ENCODE measurements around the gene LIPC.

Gene LIPC

DNA sequence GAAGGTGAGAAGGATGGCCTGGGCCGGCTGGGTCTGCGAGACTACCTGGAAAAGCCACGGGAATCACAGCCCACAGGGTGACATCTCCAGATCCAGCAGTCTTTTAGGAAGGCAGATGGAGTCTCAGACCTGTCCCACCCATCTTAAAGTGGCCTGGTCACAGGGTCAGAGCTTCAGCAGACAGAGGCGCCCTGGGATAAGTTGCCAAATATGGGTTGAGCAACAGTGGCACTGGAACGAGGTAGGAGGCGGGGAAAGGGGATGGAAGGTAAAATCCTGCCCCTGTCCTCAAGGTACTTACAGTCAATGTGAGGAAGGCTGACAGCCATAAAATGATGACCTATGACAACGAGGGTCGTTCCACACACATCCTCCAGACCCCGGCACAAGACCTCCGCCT is 80.7 kb downstream of the LIPC start:
- no peak for DNase-seq (ENCODE audit: low read depth in 1 of 2, low spot score in 1 of 2)

DNA sequence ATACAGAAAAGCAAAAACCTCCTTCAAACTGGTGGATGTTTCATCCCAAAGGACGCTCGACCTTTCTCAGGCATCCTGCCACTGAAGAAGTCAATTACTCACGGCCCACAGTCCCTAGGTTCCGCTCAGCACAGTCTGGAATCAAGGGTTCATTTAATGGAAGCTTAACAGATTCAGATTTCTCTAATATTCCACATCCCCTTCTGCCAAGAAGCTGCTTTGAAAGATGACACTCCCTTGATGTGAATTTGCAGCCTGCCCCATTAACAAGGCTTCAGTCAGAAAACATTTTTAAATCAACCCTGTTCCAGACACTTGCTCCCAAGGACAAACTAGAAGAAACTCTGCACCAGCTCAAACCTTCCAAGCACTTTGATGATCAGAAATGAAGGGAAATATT is 81.2 kb downstream of the LIPC start:
- no peak for DNase-seq (ENCODE audit: low read depth in 1 of 2, low spot score in 1 of 2)

DNA sequence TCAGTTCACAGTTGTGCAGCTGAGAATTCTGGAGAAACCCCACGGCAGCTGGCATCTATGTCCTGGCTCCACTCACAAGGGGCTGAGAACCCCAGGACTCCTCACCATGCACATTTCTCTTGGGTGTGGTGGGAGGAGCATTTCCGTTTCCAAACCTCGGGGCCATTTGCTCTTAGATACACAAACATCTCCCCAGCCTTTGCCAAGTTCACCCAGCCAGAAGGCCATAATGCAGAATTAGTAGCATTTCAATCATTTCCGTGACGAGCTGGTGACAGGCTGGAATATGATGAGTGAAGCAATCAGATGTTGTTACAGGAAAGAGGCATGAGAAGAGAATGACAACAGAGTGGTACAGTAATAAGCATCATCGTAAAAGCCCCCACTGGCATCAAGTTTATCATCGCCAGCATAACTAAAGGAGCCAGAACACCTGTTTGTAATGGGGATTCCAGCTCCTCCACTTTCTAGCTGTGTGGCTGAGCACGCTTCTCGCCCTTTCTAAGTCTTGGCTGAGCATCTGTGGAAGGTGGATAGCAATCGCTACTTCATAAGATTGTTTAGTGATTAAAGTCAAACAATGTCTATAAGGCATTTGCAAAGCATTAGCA is 82.0 kb downstream of the LIPC start:
- no peak for DNase-seq (ENCODE audit: low read depth in 1 of 2, low spot score in 1 of 2)

DNA sequence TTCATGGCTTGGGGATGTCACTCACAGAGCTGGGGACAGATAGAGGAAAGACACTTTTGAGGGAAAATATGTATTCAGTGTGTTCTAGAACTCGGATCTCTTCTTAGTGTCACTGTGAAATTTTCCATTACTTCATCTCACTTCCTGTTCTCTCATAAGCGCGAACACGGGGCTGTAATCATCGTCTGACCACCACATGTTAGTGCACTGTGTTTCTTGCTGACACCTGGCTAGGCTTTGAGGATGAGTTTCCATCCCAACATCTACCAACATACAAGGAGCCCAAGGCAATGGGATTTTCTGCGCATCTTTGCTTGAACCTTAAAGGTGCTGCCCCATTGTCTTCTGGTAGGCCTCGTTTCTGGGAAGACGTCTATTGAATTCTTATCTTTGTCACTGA is 84.0 kb downstream of the LIPC start:
- peak in 1 of 2 donors; percentile 10 for DNase-seq (ENCODE audit: low read depth in 1 of 2, low spot score in 1 of 2)

DNA sequence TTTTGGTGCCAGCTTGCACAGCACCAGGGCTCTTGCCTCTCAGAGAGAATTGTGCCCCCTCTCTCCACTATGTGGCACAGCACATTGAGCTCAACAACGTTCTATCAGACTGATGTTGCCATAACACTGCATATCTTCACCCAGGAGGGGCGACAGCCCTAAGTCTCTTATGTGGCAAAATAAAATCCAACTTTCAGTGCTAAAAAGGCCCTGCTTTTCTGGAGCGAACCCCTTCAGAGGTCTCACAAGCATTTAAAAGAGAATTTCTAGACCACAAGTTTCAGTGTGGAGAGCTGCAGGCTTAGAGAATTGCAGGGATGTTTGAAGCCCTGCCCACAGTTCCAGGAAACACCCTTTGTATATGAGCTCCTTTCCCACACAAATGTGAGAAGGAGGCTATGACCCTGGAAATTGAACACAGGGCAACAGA is 85.5 kb downstream of the LIPC start:
- no peak for DNase-seq (ENCODE audit: low read depth in 1 of 2, low spot score in 1 of 2)

DNA sequence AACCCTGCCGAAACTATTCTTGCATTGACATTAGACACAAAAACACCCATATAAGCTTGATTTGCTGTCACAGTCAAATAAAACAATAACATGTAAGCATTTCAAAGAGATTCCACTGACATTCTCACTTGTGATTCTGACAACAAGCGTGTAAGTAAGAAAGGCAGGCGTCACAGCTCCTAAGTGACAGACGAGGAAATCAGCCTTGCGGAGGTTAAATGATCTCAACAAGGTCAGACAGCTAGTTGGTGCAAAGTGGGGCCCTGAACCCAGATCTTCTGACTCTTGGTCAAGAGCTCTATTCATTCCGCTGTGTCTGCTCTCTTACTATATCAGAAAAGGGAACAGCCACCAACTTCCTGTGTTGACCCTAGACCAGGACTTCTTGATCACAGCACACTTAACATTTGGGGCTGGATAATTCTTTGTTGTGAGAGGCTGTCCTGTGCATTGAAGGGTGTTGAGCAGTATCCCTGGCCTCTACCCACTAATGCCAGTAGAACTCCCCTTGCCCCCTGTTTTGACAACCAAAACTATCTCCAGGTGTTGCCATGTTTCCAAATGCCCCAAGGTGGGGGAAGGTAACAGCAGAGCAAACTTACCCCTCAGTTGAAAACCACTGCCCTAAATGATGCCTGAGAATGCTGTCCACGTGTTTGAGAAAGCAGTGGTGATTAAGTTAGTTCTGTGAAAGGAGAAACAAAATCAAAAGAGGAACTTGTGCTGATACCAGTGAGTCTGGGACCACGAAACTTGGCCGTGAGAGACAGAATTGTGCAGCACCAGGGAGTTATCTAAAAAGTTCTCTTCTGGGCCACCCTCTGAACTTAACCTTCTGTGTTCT is 86.1 kb downstream of the LIPC start:
- no peak for DNase-seq (ENCODE audit: low read depth in 1 of 2, low spot score in 1 of 2)

DNA sequence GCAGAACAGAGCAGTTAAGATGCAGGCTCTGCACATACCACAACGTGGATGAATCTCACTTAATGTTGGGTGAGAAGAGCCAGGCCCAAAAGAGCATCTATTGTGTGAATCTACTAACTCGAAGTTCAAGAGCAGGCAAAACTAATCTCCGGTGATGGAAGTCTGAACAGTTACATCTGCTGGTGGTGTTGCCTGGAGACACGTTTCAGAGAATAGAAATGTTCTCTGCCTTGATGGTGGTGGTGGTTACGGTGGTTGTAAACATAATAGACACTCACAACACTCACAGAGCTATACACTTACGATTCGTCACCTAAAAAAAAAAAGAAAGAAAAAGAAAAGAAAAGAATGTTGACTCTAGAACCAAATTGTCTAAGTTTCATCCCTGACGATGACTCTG is 86.8 kb downstream of the LIPC start:
- no peak for DNase-seq (ENCODE audit: low read depth in 1 of 2, low spot score in 1 of 2)

DNA sequence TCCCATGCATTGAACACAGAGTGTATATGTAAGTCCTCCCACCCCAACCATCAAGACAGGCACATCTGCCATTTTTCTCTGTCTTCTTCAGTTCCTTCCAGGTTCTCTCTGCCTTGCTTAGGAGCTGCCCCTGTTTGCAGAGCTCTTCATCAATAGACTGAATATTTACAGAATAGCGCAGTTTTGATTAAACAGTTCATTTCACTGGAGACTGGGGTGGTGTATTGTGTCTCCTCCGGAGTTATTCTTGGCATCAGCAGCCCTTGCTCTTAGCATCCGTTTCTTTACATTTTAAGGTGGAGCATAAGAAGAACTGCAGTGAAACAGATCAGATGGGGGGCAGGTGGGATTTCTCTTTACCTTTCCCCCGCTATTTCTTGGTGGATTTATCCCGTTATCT is 87.7 kb downstream of the LIPC start:
- no peak for DNase-seq (ENCODE audit: low read depth in 1 of 2, low spot score in 1 of 2)

DNA sequence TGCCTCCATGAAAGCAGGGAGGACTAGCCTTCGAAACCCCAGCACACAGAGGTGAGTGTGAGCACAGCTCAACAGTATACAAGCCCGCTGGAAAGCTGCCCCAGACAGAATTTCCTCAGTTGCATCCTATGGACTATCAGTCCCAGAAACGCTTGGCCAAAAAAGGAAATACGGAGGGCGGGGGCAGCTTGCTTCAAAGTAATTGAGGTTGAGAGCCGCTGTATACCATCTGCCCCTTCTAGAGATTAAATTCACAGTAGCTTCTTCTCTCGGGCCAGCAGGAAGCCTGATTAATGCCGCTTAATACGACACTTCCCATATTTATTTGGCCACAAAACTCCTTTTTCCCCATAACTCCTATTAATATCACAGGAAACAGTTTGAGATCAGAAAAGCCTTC is 88.7 kb downstream of the LIPC start:
- DNase-seq (ENCODE audit: low read depth in 1 of 2, low spot score in 1 of 2): no peak

DNA sequence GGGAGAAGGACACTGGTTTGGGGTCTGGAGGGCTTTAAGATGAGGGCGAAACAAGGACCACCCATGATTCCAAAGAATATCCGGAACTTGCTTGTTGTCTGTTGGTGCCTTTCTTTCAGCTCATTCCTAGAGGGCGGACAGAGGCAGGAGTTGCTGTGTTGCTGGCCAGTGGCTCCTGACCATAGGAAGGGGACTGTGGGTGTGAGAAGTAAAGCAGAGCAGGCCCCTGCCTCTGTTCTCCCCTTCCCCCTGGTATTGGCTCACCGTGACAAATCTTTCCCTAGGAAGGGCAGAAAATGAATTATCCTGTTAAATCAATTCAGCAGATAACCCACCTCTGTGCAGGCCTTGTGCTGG is 89.1 kb downstream of the LIPC start:
- DNase-seq (ENCODE audit: low read depth in 1 of 2, low spot score in 1 of 2): no peak

DNA sequence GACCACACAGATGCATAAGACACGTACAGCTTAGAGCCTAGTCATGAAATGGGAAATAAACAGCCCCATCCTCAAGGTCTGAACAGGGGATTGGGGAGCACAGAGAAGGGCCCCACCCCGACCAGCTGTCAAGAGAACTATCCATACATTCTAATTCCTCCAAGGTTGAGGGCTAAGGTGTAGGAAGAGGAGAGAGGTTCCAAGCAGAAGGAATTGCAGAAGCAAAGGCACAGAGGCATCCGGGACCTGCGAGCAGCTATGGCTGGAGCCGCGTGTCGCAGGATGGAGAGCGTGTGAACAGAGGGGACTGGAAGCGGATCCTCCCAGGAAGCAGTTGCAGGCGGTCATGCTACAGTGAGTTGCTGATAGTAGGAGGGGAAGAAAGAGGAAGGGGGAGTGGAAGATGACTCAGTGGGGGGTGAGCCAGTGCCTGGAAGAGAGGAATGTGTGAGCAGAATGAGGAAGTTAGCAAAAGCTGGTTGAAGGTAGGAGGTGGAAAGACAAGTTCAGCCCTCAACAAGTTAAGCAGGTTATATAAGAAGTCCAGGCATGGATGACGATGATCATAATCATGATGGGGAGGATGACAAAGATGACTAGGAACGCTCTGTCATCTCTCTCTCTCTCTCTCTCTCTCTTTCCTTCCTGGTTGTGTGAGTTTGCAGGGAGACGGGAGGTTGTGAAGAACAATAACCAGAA is 89.7 kb downstream of the LIPC start:
- DNase-seq (ENCODE audit: low read depth in 1 of 2, low spot score in 1 of 2): no peak

DNA sequence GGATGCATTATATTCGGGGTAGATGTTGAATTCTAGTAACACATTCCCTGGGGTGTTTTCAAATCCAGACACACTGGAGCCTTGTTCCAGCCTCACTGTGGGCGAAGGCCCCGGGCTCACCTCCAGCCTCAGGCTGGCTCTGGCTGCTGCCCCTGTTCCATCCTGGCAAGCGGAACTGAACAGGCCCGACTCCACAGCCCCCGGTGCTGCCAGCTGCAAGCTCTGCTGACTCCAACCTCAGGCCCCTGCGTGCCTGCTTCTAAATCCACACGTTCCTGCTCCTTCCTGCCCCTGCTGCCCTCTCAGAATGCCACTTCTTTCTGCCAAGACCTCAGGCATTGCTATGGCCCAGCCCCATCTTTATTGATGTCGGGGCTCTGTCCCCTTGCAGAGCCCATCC is 90.6 kb downstream of the LIPC start:
- DNase-seq (ENCODE audit: low read depth in 1 of 2, low spot score in 1 of 2): no peak

DNA sequence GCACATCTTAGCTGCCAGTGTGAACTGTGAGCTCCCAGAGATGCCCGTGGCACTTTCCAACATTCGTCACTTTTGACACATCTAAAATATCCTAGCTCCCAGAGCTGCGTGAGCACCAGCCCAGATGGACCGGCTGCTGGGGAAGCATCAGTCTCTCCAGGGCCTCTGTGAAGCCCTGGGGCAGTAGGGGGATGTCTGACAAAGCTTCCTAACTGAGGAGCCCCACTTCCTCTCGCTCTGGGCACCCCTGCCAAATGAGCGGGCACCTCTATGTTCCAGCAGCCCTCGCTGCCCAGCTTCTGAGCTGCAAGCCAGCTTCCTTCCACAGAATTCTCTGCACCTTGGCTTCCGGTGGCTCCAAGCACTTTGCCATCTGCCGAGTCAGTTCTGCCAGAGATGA is 91.1 kb downstream of the LIPC start:
- DNase-seq (ENCODE audit: low read depth in 1 of 2, low spot score in 1 of 2): no peak

DNA sequence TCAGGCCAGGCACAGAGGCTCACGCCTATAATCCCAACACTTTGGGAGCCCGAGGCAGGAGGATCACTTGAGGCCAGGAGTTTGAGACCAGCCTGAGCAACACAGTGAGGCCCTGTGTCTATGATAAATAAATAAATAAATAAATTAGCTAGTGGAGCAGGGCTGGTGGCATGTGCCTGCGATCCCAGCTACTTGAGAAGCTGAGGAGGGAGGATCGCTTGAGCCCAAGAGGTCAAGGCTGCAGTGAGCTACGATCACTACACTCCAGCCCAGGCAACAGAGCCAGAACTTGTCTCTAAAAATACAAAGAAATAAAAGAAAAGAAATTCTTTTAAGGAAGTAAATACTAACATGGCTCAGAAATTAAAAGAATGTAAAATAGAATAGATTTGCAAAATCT is 91.8 kb downstream of the LIPC start:
- DNase-seq (ENCODE audit: low read depth in 1 of 2, low spot score in 1 of 2): no peak

DNA sequence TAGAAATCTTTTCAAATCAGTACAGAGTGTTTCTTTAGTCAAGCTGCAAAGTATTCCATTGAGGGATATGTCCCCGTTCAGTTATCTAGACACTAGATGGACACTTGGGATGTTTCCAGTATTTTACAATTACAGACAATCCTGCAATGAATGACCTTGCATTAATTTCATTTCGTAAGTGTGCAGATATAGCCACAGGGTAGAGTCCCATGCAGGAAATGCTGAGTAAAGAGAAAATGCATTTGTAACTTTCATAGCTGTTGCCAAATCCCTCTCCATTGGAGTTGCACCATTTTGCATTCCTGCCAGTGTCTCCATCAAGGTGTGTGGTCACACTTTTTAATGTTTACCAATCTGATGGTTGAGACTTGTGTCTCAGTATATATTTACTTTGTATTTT is 92.5 kb downstream of the LIPC start:
- DNase-seq (ENCODE audit: low read depth in 1 of 2, low spot score in 1 of 2): no peak

DNA sequence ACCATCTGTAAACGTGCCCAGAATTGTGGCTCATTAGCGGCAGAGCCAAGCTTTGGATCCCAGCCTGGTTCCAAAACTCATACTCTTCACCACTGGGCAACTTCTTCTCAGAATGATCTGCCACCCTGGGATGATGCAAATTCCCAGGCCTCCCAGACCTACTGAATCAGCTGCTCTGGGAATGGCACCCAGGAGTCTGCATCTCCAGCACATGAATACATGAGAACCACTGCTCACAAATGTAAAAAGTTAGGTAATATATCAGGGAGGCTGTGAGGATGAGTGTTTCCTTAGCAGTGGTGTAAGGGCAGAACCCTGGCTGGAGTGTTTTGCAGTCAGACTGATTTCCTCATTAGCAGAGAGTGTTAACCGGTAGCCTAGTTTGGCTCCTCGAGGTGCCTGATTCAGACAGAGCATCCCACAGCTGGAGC is 94.2 kb downstream of the LIPC start:
- DNase-seq (ENCODE audit: low read depth in 1 of 2, low spot score in 1 of 2): no peak

DNA sequence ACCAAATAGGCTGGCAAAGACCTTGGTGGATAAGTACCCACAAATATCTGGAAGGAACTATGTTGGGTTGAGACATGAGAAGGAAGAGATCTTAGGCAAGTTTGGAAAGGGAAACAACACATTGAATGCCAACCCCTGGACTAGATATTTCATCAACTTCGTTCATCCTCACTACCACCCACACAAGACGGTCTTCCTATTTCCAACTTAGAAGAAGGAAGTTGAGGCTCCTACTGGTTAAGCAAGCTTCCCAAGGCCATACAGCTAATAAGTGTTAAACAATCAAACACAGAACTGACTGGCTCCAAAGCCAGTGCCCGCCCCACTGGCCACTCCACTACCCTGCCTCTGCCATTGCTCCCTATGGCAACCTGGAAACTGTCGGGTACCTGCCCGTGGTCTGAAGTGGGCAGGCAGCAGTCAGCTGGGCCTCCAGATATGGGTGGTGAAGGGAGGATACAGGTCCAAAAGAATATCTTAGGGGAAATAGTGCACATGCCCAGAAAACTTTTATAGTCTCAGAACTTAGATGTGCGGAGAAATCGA is 94.9 kb downstream of the LIPC start:
- no peak for DNase-seq (ENCODE audit: low read depth in 1 of 2, low spot score in 1 of 2)

DNA sequence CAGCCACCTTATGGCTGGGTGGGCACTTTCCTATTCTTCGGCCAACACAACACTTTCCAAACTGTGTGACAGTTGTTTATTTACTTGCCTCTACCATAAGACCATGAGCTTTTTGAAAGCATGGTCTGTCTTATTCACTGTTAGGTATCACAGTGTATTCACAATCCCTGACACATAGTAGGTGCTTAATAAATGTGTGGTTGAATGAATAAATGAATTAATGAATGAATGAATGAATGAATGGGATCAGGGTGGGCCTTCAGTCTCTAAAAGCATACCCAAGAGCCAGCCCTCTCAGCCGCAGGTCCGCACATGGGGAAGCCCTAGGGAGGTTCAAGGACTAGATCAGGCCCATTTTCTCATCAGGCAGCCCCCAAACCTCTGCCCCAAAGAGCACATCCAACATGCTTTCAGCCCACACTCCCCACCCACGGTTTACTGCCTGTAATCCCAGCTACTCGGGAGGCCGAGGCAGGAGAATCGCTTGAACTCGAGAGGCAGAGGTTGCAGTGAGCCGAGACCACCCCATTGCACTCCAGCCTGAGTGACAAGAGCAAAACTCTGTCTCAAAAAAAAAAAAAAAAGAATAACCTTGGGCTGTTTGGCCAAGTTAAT is 95.9 kb downstream of the LIPC start:
- no peak for DNase-seq (ENCODE audit: low read depth in 1 of 2, low spot score in 1 of 2)

DNA sequence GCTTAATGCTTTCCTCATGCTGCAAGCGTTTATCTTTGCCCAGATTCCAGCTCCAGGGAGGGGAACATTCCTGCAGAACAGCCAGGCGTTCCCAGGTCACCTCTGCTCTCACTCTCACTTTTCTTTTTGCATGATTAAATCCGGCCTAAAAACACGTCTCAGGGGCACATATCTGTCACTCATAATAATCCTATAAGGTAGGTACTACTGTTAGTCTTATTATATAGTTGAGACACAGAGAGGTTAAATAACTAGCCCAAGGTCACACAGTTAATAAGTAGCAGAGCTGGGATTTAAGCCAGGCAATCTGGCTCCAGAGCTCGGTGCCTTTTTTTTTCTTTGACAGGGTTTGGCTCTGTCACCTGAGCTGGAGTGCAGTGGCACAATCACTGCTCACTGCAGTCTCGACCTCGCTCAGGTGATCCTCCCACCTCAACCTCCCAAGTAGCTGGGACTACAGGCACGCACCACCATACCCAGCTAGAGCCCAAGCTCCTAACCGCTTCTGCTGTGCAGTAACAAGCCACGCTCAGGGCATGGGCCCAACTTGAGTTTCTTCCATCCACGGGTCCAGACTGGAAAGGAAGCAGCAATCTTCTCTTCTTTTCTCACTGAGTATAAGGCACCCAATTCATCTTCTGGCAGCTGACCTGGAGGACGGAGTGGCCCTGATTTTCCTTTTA is 96.5 kb downstream of the LIPC start:
- no peak for DNase-seq (ENCODE audit: low read depth in 1 of 2, low spot score in 1 of 2)

DNA sequence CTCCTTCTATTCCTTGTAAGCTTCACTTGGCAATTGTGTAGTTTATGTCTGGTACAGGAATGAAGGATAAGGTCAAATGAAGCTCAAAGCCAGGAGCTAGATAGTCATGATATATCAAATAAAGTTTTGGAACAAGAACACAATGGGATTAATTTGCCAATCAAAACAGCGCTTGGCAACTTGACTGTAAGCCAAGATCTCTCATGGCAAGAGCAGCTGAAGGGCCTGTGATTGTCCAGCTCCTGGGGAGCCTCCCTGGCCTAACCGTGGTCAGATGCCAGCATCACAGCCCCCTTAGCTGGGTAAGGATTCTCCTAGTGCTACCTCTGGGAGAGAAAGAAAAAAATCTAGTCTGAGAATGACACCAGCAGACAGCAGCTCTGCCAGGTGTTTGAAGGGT is 97.2 kb downstream of the LIPC start:
- DNase-seq (ENCODE audit: low read depth in 1 of 2, low spot score in 1 of 2): no peak

DNA sequence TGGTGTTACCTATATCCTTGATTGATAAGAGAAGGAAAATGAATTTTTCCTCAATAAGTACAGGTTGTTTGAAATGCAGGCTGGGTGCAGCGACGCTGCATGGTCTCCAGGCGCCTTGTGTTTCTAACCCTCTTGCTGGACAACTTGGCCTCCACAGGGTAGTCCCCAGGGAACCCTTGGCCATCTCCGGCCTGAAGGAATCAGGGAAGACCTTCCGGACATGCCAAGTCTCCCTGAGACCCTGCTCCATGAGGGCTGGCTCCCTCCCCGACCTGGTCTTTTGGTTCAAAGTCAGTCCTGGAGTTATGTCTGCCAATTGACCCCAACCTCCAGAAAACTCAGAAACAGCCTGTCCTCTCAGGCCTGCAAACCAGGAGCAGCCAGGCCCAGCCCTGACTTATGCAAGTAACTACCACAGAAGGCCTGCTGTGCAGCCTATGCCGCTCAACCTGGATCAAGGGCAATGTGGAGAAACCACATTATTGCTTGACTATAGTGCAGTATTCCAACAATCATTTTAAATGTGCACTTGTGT is 98.3 kb downstream of the LIPC start:
- DNase-seq (ENCODE audit: low read depth in 1 of 2, low spot score in 1 of 2): no peak

Measured in activated CD4-positive, alpha-beta T cell treated with anti-CD3 and anti-CD28 coated beads, Interleukin-2, amount 50 U/mL, for 24 hours (primary cell).